Measurements from ENCODE around the gene FOXN1. TPM values are rescaled to one million over a fixed set of nuclear protein-coding genes. Genes with fewer than 3 reads are reported as not detected.

The FOXN1 gene
- total and polyA plus RNA-seq, 2 of the 13 experiments (the other 11 are each of a cell fraction or from before 2014, with no cell fraction given), result 0.01 TPM; not detected in 1

- ATAC-seq, result peak; percentile 70
- DNase-seq (ENCODE audit: low spot score), result no peak
These were observed 32.6 kb upstream of the FOXN1 start, which contains the start of gene SLC13A2 for GRCh38 chr17:28473542-28473941. SLC13A2 (plus strand) TSS chr17:28473644; CDS start chr17:28473713, 69 bp downstream.

More at GRCh38 chr17:28473542-28473941, 32.6 kb upstream of the FOXN1 start, which contains the start of gene SLC13A2:
- no peak within 1 kb of the TSS for H3K4me2 ChIP-seq (ENCODE audit: low read depth, low read length)
- POLR2A ChIA-PET, result interaction anchor here (0.6 kb wide), 1 partner anchor 95 kb away, joined by 3 read pairs; no protein-coding TSS in a partner anchor
- no TSS peak for BruUV-seq (replicated peaks)
- H2AFZ ChIP-seq (ENCODE audit: low read length), result no peak within 1 kb of the TSS
- intact Hi-C loops (cut with micrococcal nuclease; ENCODE audit: unreplicated experiment) (no loop called here), in situ Hi-C loops (cut with HindIII; ENCODE audit: extremely low pct_ligation_motif_present, low pct_unique_long_range_greater_than_20kb) (no loop called here)
- H3K4me3 ChIP-seq (replicated peaks in 1 of 3; ENCODE audit: insufficient read depth in 1 of 3, low read depth in 2 of 3, low read length in 3 of 3), result no peak within 1 kb of the TSS; a peak in 1 of 6 replicates
- peaks cover 0 to 15% of the 10 kb centered on the region in 2 experiments; a peak in 3 of 5 replicates for H3K27me3 ChIP-seq (ENCODE audit: control insufficient read depth in 1 of 2, insufficient read depth in 2 of 2, low read length in 2 of 2)
- H3K36me3 ChIP-seq (replicated peaks in 1 of 2; ENCODE audit: control insufficient read depth in 1 of 2, insufficient read depth in 2 of 2, low read length in 2 of 2), result no peaks in the 10 kb centered on the region
- no peak for FAIRE-seq
- no peaks in the 10 kb centered on the region for H4K20me1 ChIP-seq (ENCODE audit: insufficient read depth, low read length)
- H3K79me2 ChIP-seq (ENCODE audit: insufficient read depth, low read length), result no peaks in the 10 kb centered on the region
- H3K9me3 ChIP-seq (ENCODE audit: low read length), result no peaks in the 10 kb centered on the region
- TF ChIP-seq KDM6A (CRISPR knock-in tag; IDR thresholded peaks at IDR 0.05; ENCODE audit: low read depth) (no peak), FOXC1 (CRISPR knock-in tag; IDR thresholded peaks at IDR 0.05; ENCODE audit: borderline replicate concordance) (no peak), ZBTB10 (CRISPR knock-in tag; IDR thresholded peaks at IDR 0.05; ENCODE audit: borderline replicate concordance) (no peak), POLR2AphosphoS5 (IDR thresholded peaks at IDR 0.05; ENCODE audit: low read depth, low read length) (no peak), PPARG (CRISPR knock-in tag; conservative IDR thresholded peaks at IDR 0.05) (no peak), ZFP82 (CRISPR knock-in tag; IDR thresholded peaks at IDR 0.05; ENCODE audit: borderline replicate concordance) (no peak), LBX2 (CRISPR knock-in tag; IDR thresholded peaks at IDR 0.05; ENCODE audit: borderline replicate concordance) (no peak), CTCF (CRISPR knock-in tag; IDR thresholded peaks at IDR 0.05) (peak; percentile 42), PAXIP1 (CRISPR knock-in tag; conservative IDR thresholded peaks at IDR 0.05) (no peak)
- CTCF ChIA-PET (ENCODE audit: low intra/inter-chr PET ratio, low total read pairs), result no interaction called here
- peaks cover 45% of the 10 kb centered on the region for H3K4me1 ChIP-seq (ENCODE audit: insufficient read depth, low read length)
- 31% methylated on average over 5 of the region's 5 CpGs for WGBS (ENCODE audit: low lambda C conversion rate)
- H3K9ac ChIP-seq (ENCODE audit: insufficient read depth, low read depth, low read length), result no peak within 1 kb of the TSS
- no peak within 1 kb of the TSS for H3K27ac ChIP-seq (ENCODE audit: extremely low read length, insufficient read depth, low read length)

All from HepG2 (cell line).